K562 (cell line): ENCODE results near the gene BBC3. TPM values are rescaled to one million over a fixed set of nuclear protein-coding genes. Genes with fewer than 3 reads are reported as not detected.
A peak's percentile ranks its signal among the peaks of the same experiment; 100 is the strongest.

Experiments used
- CEBPZ ChIP-seq: fragments of 150-350 bp; IDR thresholded peaks from 2 replicates; pipeline ENCODE4 v1.6.1; 2014; ENCODE audit warnings: low read depth, mild to moderate bottlenecking, low read length, borderline replicate concordance
- CHCHD3 ChIP-seq: fragments of 250-450 bp; sonication (Bioruptor Pico); IDR thresholded peaks from 2 replicates; pipeline ENCODE4 v2.1.2; 2022; ENCODE audit warnings: mild to moderate bottlenecking
- CREB3 ChIP-seq: fragments of 450-650 bp; conservative IDR thresholded peaks from 2 replicates; pipeline ENCODE4 v1.6.1; 2016; ENCODE audit warnings: missing genetic modification characterization, low read depth, mild to moderate bottlenecking, missing compliant biosample characterization, moderate library complexity
- CXXC5 ChIP-seq: fragments of 250-450 bp; sonication (Bioruptor Pico); IDR thresholded peaks from 2 replicates; pipeline ENCODE4 v1.8.0; 2022; ENCODE audit warnings: inconsistent platforms, mild to moderate bottlenecking, moderate library complexity
- HIVEP1 ChIP-seq: fragments of 250-450 bp; sonication (Bioruptor Pico); IDR thresholded peaks from 2 replicates; pipeline ENCODE4 v1.4.0; 2020; ENCODE audit warnings: mild to moderate bottlenecking
- HMGN3 ChIP-seq: IDR thresholded peaks from 2 replicates; pipeline ENCODE4 v1.6.1; 2011; ENCODE audit warnings: borderline replicate concordance, low read depth, mild to moderate bottlenecking, mixed read lengths, low read length; ENCODE audit not compliant: insufficient read length; ENCODE audit errors: extremely low read depth
- LCOR ChIP-seq: sonication (generic); formaldehyde crosslinking; IDR thresholded peaks from 2 replicates; pipeline ENCODE4 v1.8.0; 2022; ENCODE audit warnings: mild to moderate bottlenecking, missing genetic modification reagents
- MEF2D ChIP-seq: conservative IDR thresholded peaks from 2 replicates; pipeline ENCODE4 v1.6.1; 2016; ENCODE audit warnings: low read depth, missing genetic modification characterization, missing compliant biosample characterization
- SAP30 ChIP-seq: fragments of 200-600 bp; sonication (generic); IDR thresholded peaks from 2 replicates; pipeline ENCODE4 v1.6.1; 2012; ENCODE audit warnings: borderline replicate concordance, low read depth, mild to moderate bottlenecking, moderate library complexity, low read length, control low read depth, inconsistent platforms; ENCODE audit not compliant: insufficient read depth, poor library complexity, severe bottlenecking
- SMARCA4 ChIP-seq: fragments of 450-650 bp; IDR thresholded peaks from 2 replicates; pipeline ENCODE4 v1.6.1; 2016
- SMARCC2 ChIP-seq: fragments of 450-650 bp; IDR thresholded peaks from 2 replicates; pipeline ENCODE4 v1.6.1; 2017; ENCODE audit warnings: antibody characterized with exemption, moderate library complexity, mild to moderate bottlenecking, low read depth
- SMARCE1 ChIP-seq: fragments of 450-650 bp; IDR thresholded peaks from 2 replicates; pipeline ENCODE4 v1.7.1; 2016; ENCODE audit warnings: mild to moderate bottlenecking
- STAT6 ChIP-seq: sonication (generic); formaldehyde crosslinking; IDR thresholded peaks from 2 replicates; pipeline ENCODE4 v1.8.1; 2023; ENCODE audit warnings: mild to moderate bottlenecking, missing genetic modification reagents
- TCF15 ChIP-seq: fragments of 250-450 bp; sonication (Bioruptor Pico); IDR thresholded peaks from 2 replicates; pipeline ENCODE4 v1.8.0; 2022; ENCODE audit warnings: moderate library complexity, mild to moderate bottlenecking, inconsistent platforms
- ZNF512 ChIP-seq: IDR thresholded peaks from 2 replicates; pipeline ENCODE4 v1.6.1; 2016; ENCODE audit warnings: missing genetic modification characterization, missing compliant biosample characterization
- ZNF57 ChIP-seq: fragments of 450-650 bp; formaldehyde crosslinking; IDR thresholded peaks from 2 replicates; pipeline ENCODE4 v1.4.0; 2020; ENCODE audit warnings: mild to moderate bottlenecking, moderate library complexity
- polyA plus RNA-seq, 8 experiments: library from polyadenylated mRNA; depleted of rRNA in 4 of 8; stranded (reverse) in 5 of 8; unstranded in 3 of 8; fragments of >200 nt; fragmentation: Nextera tagmentation in 2 of 8; fragmentation: Illumina TruSeq in 1 of 8; extraction: Ambion mirVana in 2 of 8; extraction: Trizol in 1 of 8; gene quantifications; 2 replicates each; pipeline versions ENCODE4 v1.2.1 to v1.2.3, GENCODE V29; 2011 to 2014; ENCODE audit warnings: inconsistent platforms in 1 of 8, missing spikeins in 1 of 8
- total RNA-seq, 7 experiments: library from RNA; depleted of rRNA in 6 of 7; stranded (reverse); fragments of >200 nt in 6 of 7; fragmentation: Illumina TruSeq in 2 of 7; extraction: Trizol in 2 of 7; gene quantifications; 2 replicates each; pipeline versions ENCODE4 v1.2.1 to v1.2.3, GENCODE V29; 2011 to 2021; ENCODE audit warnings: low replicate concordance in 1 of 7

The BBC3 gene
- total and polyA plus RNA-seq, 9 of the 15 experiments (the other 6 are each of a cell fraction or from before 2014, with no cell fraction given), result 0.15 to 30.7 (median 4.8) TPM

GRCh38 chr19:47228168-47228936, 2.6 kb downstream of the BBC3 start (continued):
- no peak for TF ChIP-seq CEBPZ
- TF ChIP-seq ZNF57 (CRISPR knock-in tag), result no peak
- TF ChIP-seq HIVEP1, result no peak
- no peak for TF ChIP-seq CHCHD3
- TF ChIP-seq SMARCE1, result no peak
- TF ChIP-seq ZNF512 (tag), result no peak
- no peak for TF ChIP-seq SMARCA4
- TF ChIP-seq SAP30, result peak; percentile 40
- TF ChIP-seq CXXC5 (CRISPR knock-in tag), result peak; percentile 4; the same call in 1 of the 2 replicates
- no peak for TF ChIP-seq LCOR (CRISPR knock-in tag)
- TF ChIP-seq STAT6 (CRISPR knock-in tag), result no peak
- no peak for TF ChIP-seq HMGN3
- TF ChIP-seq SMARCC2, result no peak
- no peak for TF ChIP-seq MEF2D (tag)
- TF ChIP-seq TCF15 (CRISPR knock-in tag), result no peak
- no peak for TF ChIP-seq CREB3 (tag)
